Brain microvascular endothelial cell (primary cell): ENCODE results near the gene GAB1.

Experiments used
- DNase-seq: peaks from one replicate; pipeline ENCODE4 v3.0.0-alpha.2; 2020
- H3K27ac ChIP-seq: fragments of 250-450 bp; sonication (Bioruptor Pico); 2 replicates; pipeline ENCODE4 v1.5.1; 2020; ENCODE audit warnings: mild to moderate bottlenecking, moderate library complexity
- H3K27me3 ChIP-seq: fragments of 250-450 bp; sonication (Bioruptor Pico); replicated peaks from 2 replicates; pipeline ENCODE4 v1.5.1; 2020; ENCODE audit warnings: mild to moderate bottlenecking
- H3K36me3 ChIP-seq: fragments of 250-450 bp; sonication (Bioruptor Pico); replicated peaks from 2 replicates; pipeline ENCODE4 v1.5.1; 2020; ENCODE audit warnings: mild to moderate bottlenecking
- H3K4me3 ChIP-seq: 2 replicates; pipeline ENCODE4 v1.5.1; 2011; ENCODE audit warnings: low read depth, mild to moderate bottlenecking, control low read depth, low read length, moderate library complexity
- CTCF ChIP-seq: IDR thresholded peaks from 2 replicates; pipeline ENCODE4 v1.5.1; 2011; ENCODE audit warnings: low read depth, mild to moderate bottlenecking, moderate library complexity, low read length, control low read depth, inconsistent platforms; ENCODE audit errors: missing control alignments
- in situ Hi-C: cut with HindIII; loops from 2 replicates; pipeline ENCODE4 v1.10.0; 2017; ENCODE audit warnings: low sequenced_read_pairs, low pct_ligation_motif_present

Gene GAB1

GRCh38 chr4:143417679-143418403 is 81.2 kb downstream of the GAB1 start:
- Histone ChIP-seq H3K4me3 (no peak overlapping the region), H3K36me3 (no peaks in the 10 kb centered on the region), H3K27me3 (no peaks in the 10 kb centered on the region), H3K27ac (no peak overlapping the region)
- in situ Hi-C loops, result no loop called here
- TF ChIP-seq CTCF, result no peak
- DNase-seq, result no peak

- in situ Hi-C loops, result no loop called here
- DNase-seq, result no peak
- no peak for TF ChIP-seq CTCF
These were observed 83.6 kb downstream of the GAB1 start for GRCh38 chr4:143420227-143420626.

GRCh38 chr4:143421609-143422008 is 84.9 kb downstream of the GAB1 start:
- DNase-seq, result no peak
- no peak overlapping the region for H3K27ac ChIP-seq
- TF ChIP-seq CTCF, result no peak
- H3K4me3 ChIP-seq, result no peak overlapping the region
- no peaks in the 10 kb centered on the region for H3K27me3 ChIP-seq
- no peaks in the 10 kb centered on the region for H3K36me3 ChIP-seq
- in situ Hi-C loops, result no loop called here

More at GRCh38 chr4:143420227-143420626, 83.6 kb downstream of the GAB1 start:
- Histone ChIP-seq H3K36me3 (no peaks in the 10 kb centered on the region), H3K4me3 (no peak overlapping the region), H3K27me3 (no peaks in the 10 kb centered on the region), H3K27ac (no peak overlapping the region)

GRCh38 chr4:143424276-143424675 is 87.6 kb downstream of the GAB1 start:
- Histone ChIP-seq H3K4me3 (no peak overlapping the region), H3K27ac (no peak overlapping the region), H3K27me3 (no peaks in the 10 kb centered on the region), H3K36me3 (no peaks in the 10 kb centered on the region)
- TF ChIP-seq CTCF, result no peak
- in situ Hi-C loops, result no loop called here
- DNase-seq, result no peak

GRCh38 chr4:143431526-143432257 is 95.0 kb downstream of the GAB1 start:
- Histone ChIP-seq H3K36me3 (no peaks in the 10 kb centered on the region), H3K4me3 (no peak overlapping the region), H3K27ac (no peak overlapping the region), H3K27me3 (no peaks in the 10 kb centered on the region)
- in situ Hi-C loops, result no loop called here
- no peak for DNase-seq
- TF ChIP-seq CTCF, result no peak
